Suprapubic skin (tissue), 4 donors: Measurements from ENCODE around the gene SLC10A6. TPM values are rescaled to one million over a fixed set of nuclear protein-coding genes. Genes with fewer than 3 reads are reported as not detected.

Experiments used
- DNase-seq, 2 donors: peaks; one replicate each; pipeline ENCODE4 v3.0.0-alpha.2; 2019; ENCODE audit warnings: low spot score in 2 of 2
- H3K27ac ChIP-seq: fragments of 200-600 bp; sonication (generic); one replicate; pipeline ENCODE4 v1.5.1; 2019
- H3K27me3 ChIP-seq: fragments of 200-600 bp; sonication (generic); one replicate; pipeline ENCODE4 v1.5.1; 2019
- H3K36me3 ChIP-seq: fragments of 200-600 bp; sonication (generic); one replicate; pipeline ENCODE4 v1.5.1; 2019
- H3K4me1 ChIP-seq: fragments of 200-600 bp; sonication (generic); one replicate; pipeline ENCODE4 v1.5.1; 2019
- H3K4me3 ChIP-seq: fragments of 200-600 bp; sonication (generic); one replicate; pipeline ENCODE4 v1.5.1; 2019; ENCODE audit warnings: mild to moderate bottlenecking
- H3K9me3 ChIP-seq: fragments of 200-600 bp; sonication (generic); one replicate; pipeline ENCODE4 v1.5.1; 2019
- EP300 ChIP-seq: sonication (generic); formaldehyde crosslinking; IDR thresholded peaks from one replicate; pipeline ENCODE4 v1.6.1; 2017; ENCODE audit warnings: antibody characterized with exemption
- POLR2A ChIP-seq, 2 donors: fragments of 450-650 bp; IDR thresholded peaks; one replicate each; pipeline ENCODE4 v1.6.1; 2017; ENCODE audit warnings: antibody characterized with exemption in 2 of 2, mild to moderate bottlenecking in 2 of 2, moderate library complexity in 2 of 2
- POLR2AphosphoS5 ChIP-seq, 3 donors: sonication (generic); formaldehyde crosslinking; IDR thresholded peaks; one replicate each; pipeline ENCODE4 v1.6.1; 2017; ENCODE audit warnings: antibody characterized with exemption in 3 of 3
- WGBS: methylation state at CpG from one replicate; pipeline ENCODE4 v1.1.5; 2018; 5-methylcytosine and 5-hydroxymethylcytosine counted together
- total RNA-seq, 4 donors: library from RNA; depleted of rRNA; stranded (reverse); fragments of >200 nt; gene quantifications; one replicate each; pipeline ENCODE4 v1.1.0, GENCODE V29; 2016
- TF ChIP-seq, protein P1 (sequence below), 2 donors: fragments of 200-600 bp in 1 of 2; fragments of 450-650 bp in 1 of 2; sonication (generic) in 1 of 2; IDR thresholded peaks; one replicate each; pipeline ENCODE4 v1.5.1; 2016 to 2019; ENCODE audit warnings: antibody characterized with exemption in 2 of 2, mild to moderate bottlenecking in 1 of 2, moderate library complexity in 1 of 2

Gene SLC10A6
- total RNA-seq, 4 donors from 2014 or later: 60.7 to 113 (median 98.3) TPM

DNA sequence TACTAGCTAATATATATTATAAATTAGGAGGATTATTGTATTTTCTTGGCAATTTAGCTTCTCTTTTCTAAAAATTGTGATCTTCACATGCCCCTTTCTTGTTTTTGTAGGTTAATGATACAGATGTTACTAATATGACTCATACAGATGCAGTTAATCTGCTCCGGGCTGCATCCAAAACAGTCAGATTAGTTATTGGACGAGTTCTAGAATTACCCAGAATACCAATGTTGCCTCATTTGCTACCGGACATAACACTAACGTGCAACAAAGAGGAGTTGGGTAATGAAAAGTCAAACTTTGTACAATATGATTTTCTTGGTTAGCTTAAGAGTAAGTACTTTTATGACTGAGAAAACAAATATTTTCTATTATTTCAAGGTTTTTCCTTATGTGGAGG is 74.1 kb downstream of the SLC10A6 start:
- H3K27me3 ChIP-seq: no peaks in the 10 kb centered on the region
- no peak for DNase-seq
- no peak overlapping the region for H3K27ac ChIP-seq
- 52% methylated on average over 4 of the region's 4 CpGs for WGBS
- H3K9me3 ChIP-seq: no peaks in the 10 kb centered on the region
- H3K4me3 ChIP-seq: no peak overlapping the region
- no peak for TF ChIP-seq POLR2AphosphoS5 (IDR thresholded peaks at IDR 0.05)
- TF ChIP-seq, protein P1, sequence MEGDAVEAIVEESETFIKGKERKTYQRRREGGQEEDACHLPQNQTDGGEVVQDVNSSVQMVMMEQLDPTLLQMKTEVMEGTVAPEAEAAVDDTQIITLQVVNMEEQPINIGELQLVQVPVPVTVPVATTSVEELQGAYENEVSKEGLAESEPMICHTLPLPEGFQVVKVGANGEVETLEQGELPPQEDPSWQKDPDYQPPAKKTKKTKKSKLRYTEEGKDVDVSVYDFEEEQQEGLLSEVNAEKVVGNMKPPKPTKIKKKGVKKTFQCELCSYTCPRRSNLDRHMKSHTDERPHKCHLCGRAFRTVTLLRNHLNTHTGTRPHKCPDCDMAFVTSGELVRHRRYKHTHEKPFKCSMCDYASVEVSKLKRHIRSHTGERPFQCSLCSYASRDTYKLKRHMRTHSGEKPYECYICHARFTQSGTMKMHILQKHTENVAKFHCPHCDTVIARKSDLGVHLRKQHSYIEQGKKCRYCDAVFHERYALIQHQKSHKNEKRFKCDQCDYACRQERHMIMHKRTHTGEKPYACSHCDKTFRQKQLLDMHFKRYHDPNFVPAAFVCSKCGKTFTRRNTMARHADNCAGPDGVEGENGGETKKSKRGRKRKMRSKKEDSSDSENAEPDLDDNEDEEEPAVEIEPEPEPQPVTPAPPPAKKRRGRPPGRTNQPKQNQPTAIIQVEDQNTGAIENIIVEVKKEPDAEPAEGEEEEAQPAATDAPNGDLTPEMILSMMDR (IDR thresholded peaks at IDR 0.05): no peak
- TF ChIP-seq POLR2A (IDR thresholded peaks at IDR 0.05): no peak
- no peak for TF ChIP-seq EP300
- no peaks in the 10 kb centered on the region for H3K4me1 ChIP-seq
- peaks cover 63% of the 10 kb centered on the region for H3K36me3 ChIP-seq

Other genes with a start within 250 kb of the SLC10A6 start
- gene C4orf36, start 43.0 kb upstream of the SLC10A6 start, total RNA-seq: 1 to 10 TPM in 2 of 4 donors, under 1 TPM in 1, not detected in 1; 0.83 to 2.4 (median 1.4) TPM
- gene AFF1, start 85.6 kb upstream of the SLC10A6 start, total RNA-seq: 100 to 1,000 TPM in 2 of 4 donors, 10 to 100 TPM in 2; 67.2 to 175 (median 103) TPM